ENCODE data around the gene PRKAG1. TPM values are rescaled to one million over a fixed set of nuclear protein-coding genes. Genes with fewer than 3 reads are reported as not detected.

The PRKAG1 gene
- total and polyA plus RNA-seq, 11 donors, result 72.0 to 107 (median 97.9) TPM

DNA sequence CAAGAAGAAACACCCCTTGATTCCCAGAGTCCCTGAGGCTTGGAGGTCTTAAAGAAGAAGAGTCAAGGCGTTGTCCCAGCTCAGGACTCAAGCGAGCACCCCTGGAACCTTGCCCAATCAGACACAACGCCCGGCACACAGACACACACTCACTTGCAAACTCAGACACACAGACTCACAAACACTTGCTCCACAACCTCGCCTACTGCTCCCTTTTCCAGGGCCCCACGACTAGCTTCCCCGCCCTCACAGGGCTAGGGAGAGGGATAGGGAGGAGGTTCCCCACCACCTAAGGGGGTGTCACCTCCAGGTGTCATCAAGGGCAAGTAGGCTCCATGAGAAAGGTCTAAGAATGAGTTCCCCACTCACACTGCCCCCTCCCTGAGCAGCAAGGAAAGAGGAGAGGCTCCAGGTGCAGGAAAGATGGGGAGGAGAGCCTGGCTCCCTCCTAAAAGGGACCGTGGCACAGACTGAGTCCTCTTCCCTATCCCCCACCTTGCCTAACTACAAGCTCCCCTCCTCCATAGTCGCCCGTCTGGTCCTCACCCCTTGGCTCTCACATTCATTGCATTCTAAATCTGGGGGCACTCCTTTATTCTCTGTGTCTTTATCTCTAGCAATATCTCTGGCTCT lies 47.8 kb downstream of the PRKAG1 start:
- no peak overlapping the region for H3K27ac ChIP-seq
- no peaks in the 10 kb centered on the region for H3K9me3 ChIP-seq
- peaks cover 27 to 71% (median 66%) of the 10 kb centered on the region in 9 donors for H3K27me3 ChIP-seq
- no peak for ATAC-seq
- TF ChIP-seq, protein P1, sequence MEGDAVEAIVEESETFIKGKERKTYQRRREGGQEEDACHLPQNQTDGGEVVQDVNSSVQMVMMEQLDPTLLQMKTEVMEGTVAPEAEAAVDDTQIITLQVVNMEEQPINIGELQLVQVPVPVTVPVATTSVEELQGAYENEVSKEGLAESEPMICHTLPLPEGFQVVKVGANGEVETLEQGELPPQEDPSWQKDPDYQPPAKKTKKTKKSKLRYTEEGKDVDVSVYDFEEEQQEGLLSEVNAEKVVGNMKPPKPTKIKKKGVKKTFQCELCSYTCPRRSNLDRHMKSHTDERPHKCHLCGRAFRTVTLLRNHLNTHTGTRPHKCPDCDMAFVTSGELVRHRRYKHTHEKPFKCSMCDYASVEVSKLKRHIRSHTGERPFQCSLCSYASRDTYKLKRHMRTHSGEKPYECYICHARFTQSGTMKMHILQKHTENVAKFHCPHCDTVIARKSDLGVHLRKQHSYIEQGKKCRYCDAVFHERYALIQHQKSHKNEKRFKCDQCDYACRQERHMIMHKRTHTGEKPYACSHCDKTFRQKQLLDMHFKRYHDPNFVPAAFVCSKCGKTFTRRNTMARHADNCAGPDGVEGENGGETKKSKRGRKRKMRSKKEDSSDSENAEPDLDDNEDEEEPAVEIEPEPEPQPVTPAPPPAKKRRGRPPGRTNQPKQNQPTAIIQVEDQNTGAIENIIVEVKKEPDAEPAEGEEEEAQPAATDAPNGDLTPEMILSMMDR (IDR thresholded peaks at IDR 0.05), result no peak
- TF ChIP-seq POLR2A (IDR thresholded peaks at IDR 0.05), result no peak
- H3K4me3 ChIP-seq, result peak overlapping the region in 8 of 12 donors; percentile 18 to 51 (median 43)
- no peaks in the 10 kb centered on the region for H3K36me3 ChIP-seq
- peaks cover 0 to 35% (median 12%) of the 10 kb centered on the region in 12 donors for H3K4me1 ChIP-seq
- no peak for DNase-seq
- intact Hi-C loops (cut with DNase I), result no loop called here
- 31 to 46% (median 36%) methylated on average over 10 of the region's 10 CpGs for WGBS, 4 donors

DNA sequence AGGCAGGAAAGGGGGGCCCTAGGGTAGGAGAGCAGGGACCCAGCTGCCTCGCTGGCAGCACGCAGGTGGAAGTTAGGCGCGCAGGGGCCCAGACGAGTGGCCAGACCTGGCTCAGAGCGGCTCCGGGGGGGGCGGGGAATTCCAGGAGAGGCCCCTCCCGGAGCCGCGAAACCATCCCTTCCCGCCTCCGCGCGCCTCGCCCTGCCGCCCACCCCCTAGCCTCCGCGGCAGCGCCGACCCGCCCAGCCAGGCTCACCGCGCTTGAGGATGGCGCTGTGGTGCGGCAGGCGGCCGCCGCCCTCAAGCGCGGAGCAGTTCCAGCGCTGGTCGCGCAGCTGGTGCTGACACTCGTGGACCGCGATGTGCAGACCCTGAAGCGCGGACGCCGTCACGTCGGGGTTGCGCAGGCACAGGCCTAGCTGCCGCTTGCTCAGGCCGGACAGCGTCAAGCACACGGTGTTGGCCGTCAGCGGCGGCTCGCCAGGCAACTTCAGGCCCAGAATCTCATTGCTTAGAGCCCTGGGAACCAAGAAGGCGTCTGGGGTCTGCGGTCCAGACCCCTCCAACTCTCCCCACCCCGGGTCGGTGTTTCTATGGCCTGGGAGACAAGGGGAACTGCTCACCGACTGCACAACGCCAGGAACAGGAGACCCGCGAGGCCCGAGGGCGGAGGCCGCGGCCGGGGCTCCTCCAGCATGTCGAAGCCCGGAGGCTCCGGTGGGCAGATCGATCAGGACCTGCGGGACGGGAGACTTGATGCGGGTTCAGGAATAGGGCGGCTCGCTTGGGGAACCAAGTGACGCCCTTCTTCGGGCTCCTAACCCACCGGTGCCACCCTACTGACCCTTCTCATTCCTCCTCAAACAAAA lies 48.5 kb downstream of the PRKAG1 start:
- no peak overlapping the region for H3K27ac ChIP-seq
- H3K27me3 ChIP-seq, result peaks cover 27 to 68% (median 60%) of the 10 kb centered on the region in 9 donors
- H3K4me3 ChIP-seq, result peak overlapping the region in 9 of 12 donors; percentile 4 to 51 (median 37)
- TF ChIP-seq, protein P1 (IDR thresholded peaks at IDR 0.05), result peak in 3 of 12 donors; percentile 14 to 24 (median 15)
- TF ChIP-seq POLR2A (IDR thresholded peaks at IDR 0.05), result no peak
- no peaks in the 10 kb centered on the region for H3K9me3 ChIP-seq
- no peaks in the 10 kb centered on the region for H3K36me3 ChIP-seq
- 8 to 21% (median 14%) methylated on average over 29 to 77 of the region's 77 CpGs for WGBS, 4 donors
- intact Hi-C loops (cut with DNase I), result no loop called here
- peak in 1 of 5 donors; percentile 31 for DNase-seq
- peaks cover 0 to 35% (median 12%) of the 10 kb centered on the region in 12 donors for H3K4me1 ChIP-seq
- peak in 3 of 4 donors; percentile 7 to 32 (median 30) for ATAC-seq

DNA sequence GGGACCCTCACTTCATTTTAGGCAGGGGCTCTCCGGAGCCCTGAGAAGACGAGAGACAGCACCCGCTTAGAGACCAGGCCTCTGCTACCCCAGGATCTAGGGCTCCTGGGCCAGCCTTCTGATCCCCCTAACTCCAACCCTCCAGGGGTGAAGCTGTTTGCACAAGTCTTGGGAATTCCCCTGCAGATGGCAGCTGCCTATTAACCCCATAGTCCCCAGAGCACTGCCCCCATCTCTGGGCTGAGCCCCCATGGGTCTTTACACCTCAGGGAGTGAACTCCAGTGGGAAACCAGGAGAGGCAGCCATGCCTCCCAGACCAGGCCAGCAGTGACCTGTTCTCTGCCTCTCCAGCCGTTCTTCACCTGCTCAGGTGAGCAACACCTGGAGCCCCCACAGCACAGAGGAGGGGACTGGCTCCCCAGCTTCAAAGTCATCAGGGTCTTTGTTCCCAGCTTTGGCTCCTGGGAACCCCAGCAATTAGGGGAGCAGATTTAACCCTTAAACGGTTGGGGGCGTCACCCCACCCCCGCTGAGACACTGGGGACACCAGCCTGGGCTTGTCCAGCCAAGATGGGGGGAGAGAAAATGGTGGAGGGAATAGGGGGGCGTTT lies 49.3 kb downstream of the PRKAG1 start:
- intact Hi-C loops (cut with DNase I), result no loop called here
- Histone ChIP-seq H3K36me3 (no peaks in the 10 kb centered on the region), H3K4me1 (peaks cover 0 to 34% (median 12%) of the 10 kb centered on the region in 12 donors), H3K9me3 (no peaks in the 10 kb centered on the region), H3K4me3 (no peak overlapping the region), H3K27ac (no peak overlapping the region), H3K27me3 (peaks cover 27 to 60% (median 52%) of the 10 kb centered on the region in 9 donors)
- DNase-seq (no peak), ATAC-seq (no peak)
- 49 to 55% (median 54%) methylated on average over 6 to 8 of the region's 8 CpGs for WGBS, 4 donors
- TF ChIP-seq, protein P1 (IDR thresholded peaks at IDR 0.05), result no peak
- no peak for TF ChIP-seq POLR2A (IDR thresholded peaks at IDR 0.05)

DNA sequence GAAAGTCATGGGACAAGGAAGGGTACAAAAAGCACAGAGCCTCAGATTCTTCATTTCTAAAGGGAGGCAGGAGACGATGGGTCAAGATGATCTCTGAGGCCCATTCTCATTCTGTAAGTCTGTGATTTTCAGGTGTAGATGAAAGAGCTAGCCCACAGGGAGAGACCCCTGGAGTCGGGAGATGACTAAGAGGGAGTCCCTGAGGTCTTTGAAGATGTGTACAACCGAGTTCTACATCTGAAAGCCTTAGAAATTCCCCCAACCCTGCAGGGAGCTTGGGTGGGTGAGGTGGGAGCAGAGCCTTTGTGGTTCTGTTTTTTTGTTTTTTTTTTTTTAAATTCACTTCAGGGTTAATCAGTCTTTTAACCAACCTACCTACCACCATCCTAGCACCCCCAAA lies 50.1 kb downstream of the PRKAG1 start:
- H3K27ac ChIP-seq, result no peak overlapping the region
- H3K4me3 ChIP-seq, result no peak overlapping the region
- H3K36me3 ChIP-seq, result no peaks in the 10 kb centered on the region
- peaks cover 0 to 27% (median 12%) of the 10 kb centered on the region in 12 donors for H3K4me1 ChIP-seq
- TF ChIP-seq, protein P1 (IDR thresholded peaks at IDR 0.05), result no peak
- TF ChIP-seq POLR2A (IDR thresholded peaks at IDR 0.05), result no peak
- DNase-seq (no peak), ATAC-seq (no peak)
- 79 to 90% (median 87%) methylated on average over 3 of the region's 3 CpGs for WGBS, 4 donors
- peaks cover 24 to 60% (median 44%) of the 10 kb centered on the region in 9 donors for H3K27me3 ChIP-seq
- H3K9me3 ChIP-seq, result no peaks in the 10 kb centered on the region
- intact Hi-C loops (cut with DNase I), result no loop called here

Measured in heart left ventricle (tissue), 16 donors.